Liver (tissue), 3 donors: ENCODE measurements around the gene C16orf89.

Source experiments
- RAD21 ChIP-seq, 2 donors: IDR thresholded peaks; 2 replicates each; pipeline ENCODE4 v1.6.1; 2016; ENCODE audit warnings: antibody characterized with exemption in 2 of 2, mild to moderate bottlenecking in 2 of 2
- SP1 ChIP-seq: IDR thresholded peaks from 2 replicates; pipeline ENCODE4 v1.6.1; 2018; ENCODE audit warnings: antibody characterized with exemption, mild to moderate bottlenecking
- TF ChIP-seq, protein P1 (sequence below): fragments of 150-350 bp; IDR thresholded peaks from 2 replicates; pipeline ENCODE4 v1.5.1; 2017; ENCODE audit warnings: improper control_type of control experiment, low read depth, low read length; ENCODE audit not compliant: missing input control
- donor health status: healthy.
- donor health status: healthy.

DNA sequence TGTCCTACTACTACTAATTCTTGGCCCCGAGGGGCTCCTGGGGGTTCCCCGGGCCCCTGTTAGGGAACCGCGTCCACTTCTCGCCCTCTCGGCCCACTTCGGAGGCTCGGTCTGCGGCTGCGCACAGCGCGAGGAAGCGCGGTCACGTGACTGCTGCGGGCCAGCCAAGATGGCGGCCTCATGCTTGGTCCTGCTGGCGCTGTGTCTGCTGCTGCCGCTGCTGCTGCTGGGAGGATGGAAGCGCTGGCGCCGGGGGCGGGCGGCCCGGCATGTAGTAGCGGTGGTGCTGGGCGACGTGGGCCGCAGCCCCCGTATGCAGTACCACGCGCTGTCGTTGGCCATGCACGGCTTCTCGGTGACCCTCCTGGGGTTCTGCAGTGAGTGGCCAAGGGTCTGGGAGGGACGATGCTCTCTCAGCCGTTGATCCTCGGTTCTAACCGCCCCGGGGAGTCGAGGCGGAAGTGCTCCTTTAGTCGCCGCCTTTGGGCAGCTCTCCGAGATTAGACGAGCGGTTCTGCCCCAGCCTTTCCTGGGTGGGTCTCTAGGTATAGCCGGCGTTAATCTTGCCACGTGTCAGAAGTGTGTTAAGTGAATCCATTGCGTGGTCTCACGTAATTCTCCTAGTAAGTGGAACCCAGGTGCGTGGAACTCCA is 6.1 kb upstream of the C16orf89 start, which contains the start of gene ALG1:
- TF ChIP-seq RAD21 (IDR thresholded peaks at IDR 0.05) (no peak), SP1 (no peak)
- TF ChIP-seq, protein P1, sequence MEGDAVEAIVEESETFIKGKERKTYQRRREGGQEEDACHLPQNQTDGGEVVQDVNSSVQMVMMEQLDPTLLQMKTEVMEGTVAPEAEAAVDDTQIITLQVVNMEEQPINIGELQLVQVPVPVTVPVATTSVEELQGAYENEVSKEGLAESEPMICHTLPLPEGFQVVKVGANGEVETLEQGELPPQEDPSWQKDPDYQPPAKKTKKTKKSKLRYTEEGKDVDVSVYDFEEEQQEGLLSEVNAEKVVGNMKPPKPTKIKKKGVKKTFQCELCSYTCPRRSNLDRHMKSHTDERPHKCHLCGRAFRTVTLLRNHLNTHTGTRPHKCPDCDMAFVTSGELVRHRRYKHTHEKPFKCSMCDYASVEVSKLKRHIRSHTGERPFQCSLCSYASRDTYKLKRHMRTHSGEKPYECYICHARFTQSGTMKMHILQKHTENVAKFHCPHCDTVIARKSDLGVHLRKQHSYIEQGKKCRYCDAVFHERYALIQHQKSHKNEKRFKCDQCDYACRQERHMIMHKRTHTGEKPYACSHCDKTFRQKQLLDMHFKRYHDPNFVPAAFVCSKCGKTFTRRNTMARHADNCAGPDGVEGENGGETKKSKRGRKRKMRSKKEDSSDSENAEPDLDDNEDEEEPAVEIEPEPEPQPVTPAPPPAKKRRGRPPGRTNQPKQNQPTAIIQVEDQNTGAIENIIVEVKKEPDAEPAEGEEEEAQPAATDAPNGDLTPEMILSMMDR, result no peak
